OCI-LY1 (cell line): ENCODE measurements around the gene TIMM9.

ENCODE experiments used
- H2AFZ ChIP-seq: fragments of 200-600 bp; sonication (generic), shearing (Covaris generic); 2 replicates; pipeline ENCODE4 v1.6.0; 2014; ENCODE audit warnings: antibody characterized with exemption, mild to moderate bottlenecking, low read length
- H3F3A ChIP-seq: fragments of 200-600 bp; sonication (generic), shearing (Covaris generic); 2 replicates; pipeline ENCODE4 v1.6.0; 2014; ENCODE audit warnings: mild to moderate bottlenecking, antibody characterized with exemption, low read length, moderate library complexity; ENCODE audit not compliant: insufficient read depth
- H3K27ac ChIP-seq: fragments of 200-600 bp; sonication (generic); 2 replicates; pipeline ENCODE4 v1.5.1; 2014; ENCODE audit warnings: low read length, mixed run types, mild to moderate bottlenecking, low read depth; ENCODE audit not compliant: poor library complexity, severe bottlenecking
- H3K27me3 ChIP-seq: fragments of 200-600 bp; sonication (generic); 2 replicates; pipeline ENCODE4 v1.6.0; 2014; ENCODE audit warnings: antibody characterized with exemption, mild to moderate bottlenecking, low read length, moderate library complexity; ENCODE audit not compliant: insufficient read depth
- H3K36me3 ChIP-seq: fragments of 200-600 bp; sonication (generic); 2 replicates; pipeline ENCODE4 v1.6.1; 2014; ENCODE audit warnings: mild to moderate bottlenecking, antibody characterized with exemption, low read length, moderate library complexity, mixed read lengths; ENCODE audit not compliant: insufficient read depth
- H3K4me1 ChIP-seq: fragments of 200-600 bp; sonication (generic); 2 replicates; pipeline ENCODE4 v1.5.1; 2014; ENCODE audit warnings: mild to moderate bottlenecking, low read length, moderate library complexity; ENCODE audit not compliant: insufficient read depth, severe bottlenecking
- H3K4me2 ChIP-seq: fragments of 200-600 bp; sonication (generic), shearing (Covaris generic); 2 replicates; pipeline ENCODE4 v1.6.1; 2014; ENCODE audit warnings: low read length
- H3K4me3 ChIP-seq: fragments of 200-600 bp; sonication (generic); 2 replicates; pipeline ENCODE4 v1.5.1; 2014; ENCODE audit warnings: low read length, low read depth, mild to moderate bottlenecking, mixed read lengths; ENCODE audit not compliant: poor library complexity, severe bottlenecking
- H3K79me2 ChIP-seq: fragments of 200-600 bp; shearing (Covaris generic); 2 replicates; pipeline ENCODE4 v1.6.1; 2016; ENCODE audit warnings: mixed run types, low read length, mixed read lengths; ENCODE audit not compliant: insufficient read depth
- H3K9ac ChIP-seq: fragments of 200-600 bp; sonication (generic), shearing (Covaris generic); 2 replicates; pipeline ENCODE4 v1.6.1; 2014; ENCODE audit warnings: mild to moderate bottlenecking, low read length, mixed read lengths
- H3K9me2 ChIP-seq: fragments of 200-600 bp; sonication (generic), shearing (Covaris generic); 2 replicates; pipeline ENCODE4 v1.6.1; 2014; ENCODE audit warnings: low read depth, mild to moderate bottlenecking, low read length, mixed read lengths
- H3K9me3 ChIP-seq: fragments of 200-600 bp; shearing (Covaris generic); 2 replicates; pipeline ENCODE4 v1.6.1; 2014; ENCODE audit warnings: low read length, mixed read lengths
- H4K20me1 ChIP-seq: fragments of 200-600 bp; sonication (generic), shearing (Covaris generic); 2 replicates; pipeline ENCODE4 v1.6.0; 2016; ENCODE audit warnings: mild to moderate bottlenecking, low read length; ENCODE audit not compliant: insufficient read depth
- EZH2 ChIP-seq: fragments of 200-600 bp; sonication (generic), shearing (Covaris generic); IDR thresholded peaks from 2 replicates; pipeline ENCODE4 v1.8.0; 2017; ENCODE audit warnings: borderline replicate concordance, mixed run types, mild to moderate bottlenecking, antibody characterized with exemption, low read length, moderate library complexity, mixed read lengths
- TF ChIP-seq, protein P1 (sequence below): fragments of 200-600 bp; sonication (generic), shearing (Covaris generic); IDR thresholded peaks from 2 replicates; pipeline ENCODE4 v1.5.1; 2017; ENCODE audit warnings: mild to moderate bottlenecking, antibody characterized with exemption, low read length, moderate library complexity, mixed read lengths

The TIMM9 gene

DNA sequence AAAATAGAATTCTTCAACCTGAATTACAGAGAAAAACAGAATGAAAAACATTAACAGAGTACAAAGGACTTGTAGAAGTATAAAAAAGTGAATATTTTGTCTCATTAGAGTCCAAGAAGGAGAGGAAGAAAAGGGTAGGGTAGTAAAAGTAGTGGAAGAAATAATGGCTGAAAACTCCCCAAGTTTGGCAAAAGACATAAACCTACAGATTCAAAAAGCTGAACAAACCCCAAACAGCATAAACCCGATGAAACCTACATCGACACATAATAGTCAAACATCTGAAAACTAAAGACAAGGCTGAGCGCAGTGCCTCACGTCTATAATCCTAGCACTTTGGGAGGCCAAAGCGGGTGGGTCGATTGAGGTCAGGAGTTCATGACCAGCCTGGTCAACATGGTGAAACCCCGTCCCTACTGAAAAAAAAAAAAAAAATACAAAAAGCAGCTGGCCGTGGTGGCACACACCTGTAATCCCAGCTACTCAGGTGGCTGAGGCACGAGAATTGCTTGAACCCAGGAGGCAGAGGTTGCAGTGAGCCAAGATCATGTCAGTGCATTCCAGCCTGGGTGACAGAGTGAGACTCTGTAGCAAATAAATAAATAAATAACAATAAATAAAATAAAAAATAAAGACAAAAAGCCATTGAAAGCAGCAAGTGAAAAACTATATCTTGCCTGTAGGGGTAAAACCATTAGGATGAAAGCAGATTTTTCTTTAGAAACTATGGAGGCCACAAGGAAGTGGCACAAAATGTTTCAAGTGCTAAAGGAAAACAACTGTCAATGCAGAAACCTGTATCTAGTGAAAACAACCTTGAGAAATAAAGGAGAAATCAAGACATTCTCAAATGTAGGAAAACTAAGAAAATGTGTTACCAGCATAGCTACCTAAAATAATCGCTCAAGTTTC is 11.4 kb downstream of the TIMM9 start:
- H3K9me2 ChIP-seq: no peaks in the 10 kb centered on the region; the same call in 1 of the 2 replicates
- H4K20me1 ChIP-seq: no peaks in the 10 kb centered on the region
- no peaks in the 10 kb centered on the region for H3K9me3 ChIP-seq
- no peak overlapping the region for H3K9ac ChIP-seq
- peaks cover 7% of the 10 kb centered on the region; the same call in 1 of the 2 replicates for H3K79me2 ChIP-seq
- TF ChIP-seq EZH2: no peak
- TF ChIP-seq, protein P1, sequence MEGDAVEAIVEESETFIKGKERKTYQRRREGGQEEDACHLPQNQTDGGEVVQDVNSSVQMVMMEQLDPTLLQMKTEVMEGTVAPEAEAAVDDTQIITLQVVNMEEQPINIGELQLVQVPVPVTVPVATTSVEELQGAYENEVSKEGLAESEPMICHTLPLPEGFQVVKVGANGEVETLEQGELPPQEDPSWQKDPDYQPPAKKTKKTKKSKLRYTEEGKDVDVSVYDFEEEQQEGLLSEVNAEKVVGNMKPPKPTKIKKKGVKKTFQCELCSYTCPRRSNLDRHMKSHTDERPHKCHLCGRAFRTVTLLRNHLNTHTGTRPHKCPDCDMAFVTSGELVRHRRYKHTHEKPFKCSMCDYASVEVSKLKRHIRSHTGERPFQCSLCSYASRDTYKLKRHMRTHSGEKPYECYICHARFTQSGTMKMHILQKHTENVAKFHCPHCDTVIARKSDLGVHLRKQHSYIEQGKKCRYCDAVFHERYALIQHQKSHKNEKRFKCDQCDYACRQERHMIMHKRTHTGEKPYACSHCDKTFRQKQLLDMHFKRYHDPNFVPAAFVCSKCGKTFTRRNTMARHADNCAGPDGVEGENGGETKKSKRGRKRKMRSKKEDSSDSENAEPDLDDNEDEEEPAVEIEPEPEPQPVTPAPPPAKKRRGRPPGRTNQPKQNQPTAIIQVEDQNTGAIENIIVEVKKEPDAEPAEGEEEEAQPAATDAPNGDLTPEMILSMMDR: no peak
- H3K4me2 ChIP-seq: no peak overlapping the region
- H3K27me3 ChIP-seq: no peaks in the 10 kb centered on the region
- no peaks in the 10 kb centered on the region for H3K4me1 ChIP-seq
- H3F3A ChIP-seq: no peaks in the 10 kb centered on the region
- no peak overlapping the region for H3K27ac ChIP-seq
- peaks cover 85% of the 10 kb centered on the region for H3K36me3 ChIP-seq
- H2AFZ ChIP-seq: no peak overlapping the region
- H3K4me3 ChIP-seq: no peak overlapping the region

DNA sequence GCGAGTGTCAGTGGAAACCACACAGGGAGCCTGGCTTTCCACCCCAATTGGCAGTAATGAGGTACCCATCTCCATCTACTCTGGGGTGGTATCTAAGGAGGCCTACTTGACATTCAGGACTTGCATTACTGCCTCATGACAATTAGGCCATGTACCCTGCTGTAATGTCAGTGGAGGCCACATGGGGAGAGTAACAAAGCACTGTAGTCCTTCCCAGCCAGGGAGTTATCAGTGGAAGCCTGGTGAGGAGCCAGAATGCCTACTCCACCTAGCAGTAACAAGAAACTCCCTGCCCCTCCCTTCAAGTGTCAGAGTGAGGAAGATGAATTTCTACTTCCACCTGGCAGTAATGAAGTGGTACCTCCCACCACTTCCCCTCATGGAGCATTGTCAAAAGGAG is 12.5 kb downstream of the TIMM9 start:
- Histone ChIP-seq H3F3A (no peaks in the 10 kb centered on the region), H3K9me2 (no peaks in the 10 kb centered on the region; the same call in 1 of the 2 replicates), H3K4me3 (no peak overlapping the region), H3K27ac (no peak overlapping the region), H3K4me1 (no peaks in the 10 kb centered on the region), H3K9ac (no peak overlapping the region), H3K36me3 (peaks cover 86% of the 10 kb centered on the region), H2AFZ (no peak overlapping the region), H4K20me1 (no peaks in the 10 kb centered on the region), H3K9me3 (no peaks in the 10 kb centered on the region), H3K4me2 (no peak overlapping the region), H3K79me2 (peaks cover 7% of the 10 kb centered on the region; the same call in 1 of the 2 replicates), H3K27me3 (no peaks in the 10 kb centered on the region)
- TF ChIP-seq EZH2: no peak
- TF ChIP-seq, protein P1: no peak

DNA sequence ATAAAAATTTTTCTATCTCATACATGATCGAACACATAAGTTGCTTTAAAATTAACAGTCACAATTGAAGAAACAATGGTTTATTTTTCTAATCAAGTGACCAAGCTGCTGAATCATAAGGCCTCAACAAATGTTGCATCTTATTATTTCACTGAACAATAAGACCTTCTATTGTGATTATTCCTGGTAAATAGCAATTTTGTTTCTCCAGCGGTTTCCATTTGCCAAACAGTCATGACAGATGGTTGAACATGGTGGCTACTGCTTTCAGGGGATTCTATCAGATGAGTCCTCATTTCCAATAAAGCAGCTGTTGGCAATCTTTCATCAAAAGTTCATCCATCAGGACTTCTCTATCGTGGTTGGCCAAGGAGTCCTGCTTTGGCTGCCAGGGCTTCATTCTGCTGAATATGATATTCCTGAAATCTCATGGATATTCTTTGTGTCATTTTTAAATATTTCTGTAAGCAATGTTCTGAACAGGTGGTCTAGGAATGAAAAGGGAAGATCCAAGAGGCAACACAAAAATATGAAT is 18.6 kb downstream of the TIMM9 start:
- TF ChIP-seq, protein P1: no peak
- TF ChIP-seq EZH2: no peak
- Histone ChIP-seq H3K9ac (no peak overlapping the region), H3K36me3 (peaks cover 64% of the 10 kb centered on the region), H2AFZ (no peak overlapping the region), H3K9me2 (no peaks in the 10 kb centered on the region; the same call in 1 of the 2 replicates), H3F3A (no peaks in the 10 kb centered on the region), H3K4me2 (no peak overlapping the region), H3K4me1 (no peaks in the 10 kb centered on the region), H3K9me3 (no peaks in the 10 kb centered on the region), H3K79me2 (no peaks in the 10 kb centered on the region), H4K20me1 (no peaks in the 10 kb centered on the region), H3K4me3 (no peak overlapping the region), H3K27ac (no peak overlapping the region), H3K27me3 (no peaks in the 10 kb centered on the region)
